ENCODE measurements around the gene ZNF674. TPM values are rescaled to one million over a fixed set of nuclear protein-coding genes. Genes with fewer than 3 reads are reported as not detected.

Gene ZNF674
- total and polyA plus RNA-seq, 9 of the 15 experiments (the other 6 are each of a cell fraction or from before 2014, with no cell fraction given) = 1.2 to 4.7 (median 2.6) TPM

GRCh38 chrX:46582325-46582724 is 37.1 kb upstream of the ZNF674 start:
- Histone ChIP-seq H3K9me3 (replicated peaks; ENCODE audit: control insufficient read depth, insufficient read depth, low read depth, low read length) (no peaks in the 10 kb centered on the region), H3K4me3 (no peak overlapping the region), H3K9me1 (ENCODE audit: control insufficient read depth, insufficient read depth, low read length) (no peaks in the 10 kb centered on the region), H2AFZ (ENCODE audit: low read depth, low read length) (no peak overlapping the region), H3K4me2 (ENCODE audit: insufficient read depth, low read length) (no peak overlapping the region), H3K79me2 (ENCODE audit: control insufficient read depth, insufficient read depth, low read length) (no peaks in the 10 kb centered on the region), H3K4me1 (replicated peaks in 1 of 2; ENCODE audit: control insufficient read depth in 2 of 2, insufficient read depth in 2 of 2, low read length in 2 of 2) (no peaks in the 10 kb centered on the region; a peak in 1 of 5 replicates), H4K20me1 (replicated peaks; ENCODE audit: control insufficient read depth, insufficient read depth, low read length) (no peaks in the 10 kb centered on the region), H3K27ac (ENCODE audit: extremely low read depth, low read depth, low read length) (no peak overlapping the region), H3K27me3 (ENCODE audit: control insufficient read depth in 2 of 2, insufficient read depth in 2 of 2, low read length in 2 of 2) (no peaks in the 10 kb centered on the region), H3K9ac (ENCODE audit: insufficient read depth in 1 of 2, low read depth in 2 of 2, low read length in 2 of 2) (no peak overlapping the region), H3K36me3 (ENCODE audit: control insufficient read depth, insufficient read depth, low read length) (no peaks in the 10 kb centered on the region)
- intact Hi-C loops (cut with micrococcal nuclease) = no loop called here
- WGBS (ENCODE audit: insufficient coverage, low coverage, missing lambda C conversion rate) = 0% methylated on average over 3 of the region's 3 CpGs
- BruUV-seq (replicated peaks) = no TSS peak
- in situ Hi-C loops (cut with MboI) = no loop called here
- no peak for FAIRE-seq
- ChIA-PET POLR2A (no interaction called here), CTCF (ENCODE audit: low intra/inter-chr PET ratio) (no interaction called here)
- no peak for DNase-seq (ENCODE audit: extremely low read depth in 1 of 4, low spot score in 3 of 4)
- TF ChIP-seq, protein P1, sequence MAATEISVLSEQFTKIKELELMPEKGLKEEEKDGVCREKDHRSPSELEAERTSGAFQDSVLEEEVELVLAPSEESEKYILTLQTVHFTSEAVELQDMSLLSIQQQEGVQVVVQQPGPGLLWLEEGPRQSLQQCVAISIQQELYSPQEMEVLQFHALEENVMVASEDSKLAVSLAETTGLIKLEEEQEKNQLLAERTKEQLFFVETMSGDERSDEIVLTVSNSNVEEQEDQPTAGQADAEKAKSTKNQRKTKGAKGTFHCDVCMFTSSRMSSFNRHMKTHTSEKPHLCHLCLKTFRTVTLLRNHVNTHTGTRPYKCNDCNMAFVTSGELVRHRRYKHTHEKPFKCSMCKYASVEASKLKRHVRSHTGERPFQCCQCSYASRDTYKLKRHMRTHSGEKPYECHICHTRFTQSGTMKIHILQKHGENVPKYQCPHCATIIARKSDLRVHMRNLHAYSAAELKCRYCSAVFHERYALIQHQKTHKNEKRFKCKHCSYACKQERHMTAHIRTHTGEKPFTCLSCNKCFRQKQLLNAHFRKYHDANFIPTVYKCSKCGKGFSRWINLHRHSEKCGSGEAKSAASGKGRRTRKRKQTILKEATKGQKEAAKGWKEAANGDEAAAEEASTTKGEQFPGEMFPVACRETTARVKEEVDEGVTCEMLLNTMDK (IDR thresholded peaks at IDR 0.05; ENCODE audit: borderline replicate concordance, insufficient read depth, low read depth, low read length, poor library complexity, severe bottlenecking) = no peak
- TF ChIP-seq CHD4 (IDR thresholded peaks at IDR 0.05; ENCODE audit: insufficient read depth, insufficient replicate concordance, low read depth, low read length, poor library complexity, severe bottlenecking) = no peak
- TF ChIP-seq SREBF1 (IDR thresholded peaks at IDR 0.05; ENCODE audit: borderline replicate concordance, low read depth, low read length) = no peak
- TF ChIP-seq BRCA1 (IDR thresholded peaks at IDR 0.05) = no peak
- TF ChIP-seq BRCA1 (CRISPR knock-in tag; IDR thresholded peaks at IDR 0.05) = no peak
- TF ChIP-seq DDX20 (tag; IDR thresholded peaks at IDR 0.05; ENCODE audit: low read depth) = no peak
- no peak for TF ChIP-seq ZNF609 (CRISPR knock-in tag; IDR thresholded peaks at IDR 0.05; ENCODE audit: borderline replicate concordance)
- TF ChIP-seq CBX1 (IDR thresholded peaks at IDR 0.05; ENCODE audit: low read depth) = no peak
- no peak for TF ChIP-seq SNAPC5 (CRISPR knock-in tag; IDR thresholded peaks at IDR 0.05)
- TF ChIP-seq MAFF (IDR thresholded peaks at IDR 0.05; ENCODE audit: low read length) = no peak
- no peak for TF ChIP-seq SETDB1 (IDR thresholded peaks at IDR 0.05; ENCODE audit: low read length)
- TF ChIP-seq, protein P2, sequence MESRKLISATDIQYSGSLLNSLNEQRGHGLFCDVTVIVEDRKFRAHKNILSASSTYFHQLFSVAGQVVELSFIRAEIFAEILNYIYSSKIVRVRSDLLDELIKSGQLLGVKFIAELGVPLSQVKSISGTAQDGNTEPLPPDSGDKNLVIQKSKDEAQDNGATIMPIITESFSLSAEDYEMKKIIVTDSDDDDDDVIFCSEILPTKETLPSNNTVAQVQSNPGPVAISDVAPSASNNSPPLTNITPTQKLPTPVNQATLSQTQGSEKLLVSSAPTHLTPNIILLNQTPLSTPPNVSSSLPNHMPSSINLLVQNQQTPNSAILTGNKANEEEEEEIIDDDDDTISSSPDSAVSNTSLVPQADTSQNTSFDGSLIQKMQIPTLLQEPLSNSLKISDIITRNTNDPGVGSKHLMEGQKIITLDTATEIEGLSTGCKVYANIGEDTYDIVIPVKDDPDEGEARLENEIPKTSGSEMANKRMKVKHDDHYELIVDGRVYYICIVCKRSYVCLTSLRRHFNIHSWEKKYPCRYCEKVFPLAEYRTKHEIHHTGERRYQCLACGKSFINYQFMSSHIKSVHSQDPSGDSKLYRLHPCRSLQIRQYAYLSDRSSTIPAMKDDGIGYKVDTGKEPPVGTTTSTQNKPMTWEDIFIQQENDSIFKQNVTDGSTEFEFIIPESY (CRISPR knock-in tag; IDR thresholded peaks at IDR 0.05) = no peak
- ATAC-seq = no peak

Measured in K562 (cell line).